ENCODE data around the gene ENOX1.

ENOX1 gene

DNA sequence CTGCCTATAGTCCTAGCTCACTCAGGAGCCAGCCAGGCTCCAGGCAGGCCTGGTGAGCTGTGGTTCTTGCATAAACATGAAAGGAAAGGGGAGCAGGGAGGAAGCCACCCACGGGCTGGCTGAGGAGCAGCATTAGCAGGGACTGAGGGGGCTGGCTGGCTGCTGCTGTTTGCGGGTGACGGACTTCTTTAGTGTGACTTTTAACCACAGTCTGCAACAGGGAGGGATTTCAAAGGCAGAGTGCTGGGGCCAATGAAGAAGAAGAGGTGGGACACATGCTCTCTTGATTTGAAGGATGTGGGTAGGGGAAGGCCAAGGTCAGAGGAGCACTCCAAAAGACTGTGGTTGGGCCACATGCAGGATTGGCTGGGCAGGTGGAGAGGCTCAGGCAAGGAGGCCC lies 540.4 kb downstream of the ENOX1 start:
- Histone ChIP-seq H3K27ac (no peak overlapping the region), H3K9ac (ENCODE audit: insufficient read length) (no peak overlapping the region), H3K4me3 (no peak overlapping the region), H3K9me3 (ENCODE audit: low read depth, low read length) (no peaks in the 10 kb centered on the region), H3K36me3 (ENCODE audit: insufficient read depth, low read length) (no peaks in the 10 kb centered on the region)
- no peak for TF ChIP-seq POLR2AphosphoS5 (IDR thresholded peaks at IDR 0.05; ENCODE audit: borderline replicate concordance, low read depth, low read length)
- TF ChIP-seq FOXP2 (optimal IDR thresholded peaks at IDR 0.05; ENCODE audit: control extremely low read depth, extremely low read length, insufficient read depth): no peak
- TF ChIP-seq EZH2 (IDR thresholded peaks at IDR 0.05): no peak
- DNase-seq (ENCODE audit: low read depth, low spot score): no peak

GRCh38 chr13:43245374-43245964 lies 541.3 kb downstream of the ENOX1 start:
- Histone ChIP-seq H3K36me3 (ENCODE audit: insufficient read depth, low read length) (no peaks in the 10 kb centered on the region), H3K9me3 (ENCODE audit: low read depth, low read length) (no peaks in the 10 kb centered on the region), H3K27ac (no peak overlapping the region), H3K9ac (ENCODE audit: insufficient read length) (no peak overlapping the region), H3K4me3 (no peak overlapping the region)
- no peak for DNase-seq (ENCODE audit: low read depth, low spot score)
- TF ChIP-seq POLR2AphosphoS5 (IDR thresholded peaks at IDR 0.05; ENCODE audit: borderline replicate concordance, low read depth, low read length) (no peak), FOXP2 (optimal IDR thresholded peaks at IDR 0.05; ENCODE audit: control extremely low read depth, extremely low read length, insufficient read depth) (no peak), EZH2 (IDR thresholded peaks at IDR 0.05) (no peak)

DNA sequence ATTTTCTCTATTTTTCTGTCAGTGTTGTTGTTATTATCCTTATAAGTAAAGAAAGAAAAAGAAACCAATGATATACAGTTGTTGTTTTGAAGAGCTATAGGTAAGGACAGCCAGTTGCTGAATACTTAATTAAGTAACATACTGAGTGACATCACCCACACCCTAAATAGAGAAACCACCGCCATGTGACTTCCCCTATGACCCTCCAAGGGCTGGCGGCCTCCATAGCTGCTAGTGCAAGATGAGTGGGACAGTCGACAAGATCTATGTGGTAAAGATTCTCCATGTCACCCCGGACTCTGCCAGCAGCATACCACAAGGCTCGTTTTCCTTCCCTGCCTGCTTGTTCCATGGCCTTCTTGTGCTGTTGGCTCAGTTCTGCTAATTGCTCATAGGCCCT lies 542.3 kb downstream of the ENOX1 start:
- Histone ChIP-seq H3K36me3 (ENCODE audit: insufficient read depth, low read length) (no peaks in the 10 kb centered on the region), H3K9ac (ENCODE audit: insufficient read length) (no peak overlapping the region), H3K4me3 (no peak overlapping the region), H3K27ac (no peak overlapping the region), H3K9me3 (ENCODE audit: low read depth, low read length) (no peaks in the 10 kb centered on the region)
- DNase-seq (ENCODE audit: low read depth, low spot score): no peak
- TF ChIP-seq POLR2AphosphoS5 (IDR thresholded peaks at IDR 0.05; ENCODE audit: borderline replicate concordance, low read depth, low read length) (no peak), EZH2 (IDR thresholded peaks at IDR 0.05) (no peak), FOXP2 (optimal IDR thresholded peaks at IDR 0.05; ENCODE audit: control extremely low read depth, extremely low read length, insufficient read depth) (no peak)

DNA sequence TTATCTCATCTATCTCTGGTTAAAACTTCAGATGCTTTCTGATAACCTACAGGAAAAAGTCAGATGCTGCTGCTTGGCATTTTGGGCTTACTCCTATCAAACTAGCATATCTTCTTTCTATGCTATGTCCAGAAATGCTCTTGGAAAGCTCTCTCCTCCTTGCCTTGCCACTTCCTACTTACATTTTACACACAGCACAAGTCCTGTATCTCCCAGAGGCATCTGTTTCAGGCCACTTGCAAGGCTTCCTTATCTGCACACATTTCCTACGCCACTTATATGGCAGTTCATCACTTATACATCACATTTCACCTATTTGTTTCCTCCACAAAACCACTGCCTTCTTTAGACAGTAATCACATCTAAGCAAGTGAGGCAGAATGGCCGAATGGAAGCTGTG lies 543.1 kb downstream of the ENOX1 start:
- no peak for DNase-seq (ENCODE audit: low read depth, low spot score)
- TF ChIP-seq EZH2 (IDR thresholded peaks at IDR 0.05) (no peak), FOXP2 (optimal IDR thresholded peaks at IDR 0.05; ENCODE audit: control extremely low read depth, extremely low read length, insufficient read depth) (no peak), POLR2AphosphoS5 (IDR thresholded peaks at IDR 0.05; ENCODE audit: borderline replicate concordance, low read depth, low read length) (no peak)
- Histone ChIP-seq H3K27ac (no peak overlapping the region), H3K36me3 (ENCODE audit: insufficient read depth, low read length) (no peaks in the 10 kb centered on the region), H3K4me3 (no peak overlapping the region), H3K9me3 (ENCODE audit: low read depth, low read length) (no peaks in the 10 kb centered on the region), H3K9ac (ENCODE audit: insufficient read length) (no peak overlapping the region)

DNA sequence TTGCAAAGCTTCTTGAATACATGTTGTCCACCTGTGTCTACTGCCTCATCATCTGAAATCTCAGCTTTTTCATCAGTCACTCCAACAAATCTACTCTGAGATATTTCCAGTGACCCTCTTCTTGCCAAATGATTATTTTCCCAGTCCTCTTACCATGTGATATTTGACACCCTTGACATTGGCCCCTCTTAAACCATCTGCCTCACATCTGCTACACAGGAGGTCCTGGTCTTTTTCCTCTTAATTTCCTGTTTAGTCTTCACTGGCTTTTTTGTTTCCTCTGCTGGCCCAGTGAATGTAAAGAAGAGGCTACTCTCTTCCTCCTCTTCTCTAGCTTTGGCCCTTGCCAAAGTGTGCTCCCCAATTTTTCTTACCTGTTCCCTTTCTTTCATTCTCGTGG lies 544.7 kb downstream of the ENOX1 start:
- Histone ChIP-seq H3K9ac (ENCODE audit: insufficient read length) (no peak overlapping the region), H3K9me3 (ENCODE audit: low read depth, low read length) (no peaks in the 10 kb centered on the region), H3K36me3 (ENCODE audit: insufficient read depth, low read length) (no peaks in the 10 kb centered on the region), H3K27ac (no peak overlapping the region), H3K4me3 (no peak overlapping the region)
- DNase-seq (ENCODE audit: low read depth, low spot score): no peak
- TF ChIP-seq FOXP2 (optimal IDR thresholded peaks at IDR 0.05; ENCODE audit: control extremely low read depth, extremely low read length, insufficient read depth): no peak
- no peak for TF ChIP-seq EZH2 (IDR thresholded peaks at IDR 0.05)
- TF ChIP-seq POLR2AphosphoS5 (IDR thresholded peaks at IDR 0.05; ENCODE audit: borderline replicate concordance, low read depth, low read length): no peak

- Histone ChIP-seq H3K36me3 (ENCODE audit: insufficient read depth, low read length) (no peaks in the 10 kb centered on the region), H3K9me3 (ENCODE audit: low read depth, low read length) (no peaks in the 10 kb centered on the region), H3K27ac (no peak overlapping the region), H3K9ac (ENCODE audit: insufficient read length) (no peak overlapping the region), H3K4me3 (no peak overlapping the region)
- no peak for DNase-seq (ENCODE audit: low read depth, low spot score)
- TF ChIP-seq FOXP2 (optimal IDR thresholded peaks at IDR 0.05; ENCODE audit: control extremely low read depth, extremely low read length, insufficient read depth): no peak
- TF ChIP-seq POLR2AphosphoS5 (IDR thresholded peaks at IDR 0.05; ENCODE audit: borderline replicate concordance, low read depth, low read length): no peak
- TF ChIP-seq EZH2 (IDR thresholded peaks at IDR 0.05): no peak
Measured at GRCh38 chr13:43240278-43240677, 546.5 kb downstream of the ENOX1 start.

GRCh38 chr13:43239275-43239840 lies 547.4 kb downstream of the ENOX1 start:
- TF ChIP-seq POLR2AphosphoS5 (IDR thresholded peaks at IDR 0.05; ENCODE audit: borderline replicate concordance, low read depth, low read length) (no peak), EZH2 (IDR thresholded peaks at IDR 0.05) (no peak), FOXP2 (optimal IDR thresholded peaks at IDR 0.05; ENCODE audit: control extremely low read depth, extremely low read length, insufficient read depth) (no peak)

GRCh38 chr13:43238341-43239083 lies 548.3 kb downstream of the ENOX1 start:
- no peaks in the 10 kb centered on the region for H3K36me3 ChIP-seq (ENCODE audit: insufficient read depth, low read length)
- no peak overlapping the region for H3K9ac ChIP-seq (ENCODE audit: insufficient read length)
- no peak overlapping the region for H3K4me3 ChIP-seq
- TF ChIP-seq EZH2 (IDR thresholded peaks at IDR 0.05) (no peak), FOXP2 (optimal IDR thresholded peaks at IDR 0.05; ENCODE audit: control extremely low read depth, extremely low read length, insufficient read depth) (no peak), POLR2AphosphoS5 (IDR thresholded peaks at IDR 0.05; ENCODE audit: borderline replicate concordance, low read depth, low read length) (no peak)
- DNase-seq (ENCODE audit: low read depth, low spot score): no peak
- H3K9me3 ChIP-seq (ENCODE audit: low read depth, low read length): no peaks in the 10 kb centered on the region
- H3K27ac ChIP-seq: no peak overlapping the region

More at GRCh38 chr13:43239275-43239840, 547.4 kb downstream of the ENOX1 start:
- no peak overlapping the region for H3K27ac ChIP-seq
- H3K36me3 ChIP-seq (ENCODE audit: insufficient read depth, low read length): no peaks in the 10 kb centered on the region
- H3K9me3 ChIP-seq (ENCODE audit: low read depth, low read length): no peaks in the 10 kb centered on the region
- no peak for DNase-seq (ENCODE audit: low read depth, low spot score)
- no peak overlapping the region for H3K4me3 ChIP-seq
- H3K9ac ChIP-seq (ENCODE audit: insufficient read length): no peak overlapping the region

Data from SK-N-MC (cell line).